OCI-LY7 (cell line): ENCODE data around the gene GFER. TPM values are rescaled to one million over a fixed set of nuclear protein-coding genes. Genes with fewer than 3 reads are reported as not detected.
"Not testable (repeated sequence)": the region's sequence is repeated elsewhere in the genome, so short reads cannot be mapped to it uniquely, and the experiment has no call there.

ENCODE experiments used
- BruUV-seq: library from RNA; stranded (reverse); fragments of 400-500 nt; replicated peaks from 2 replicates; lab custom pipeline; 2021; lab: Mats Ljungman, UMichigan
- CTCF ChIA-PET: fragments of 300-600 bp; sonication (Branson Sonifier 250); formaldehyde crosslinking; loops from one replicate; lab custom pipeline; 2022; ENCODE audit warnings: antibody characterized with exemption; ENCODE audit not compliant: unreplicated experiment; lab: Charles Lee
- POLR2A ChIA-PET: fragments of 300-600 bp; sonication (Branson Sonifier 250); formaldehyde crosslinking; loops from one replicate; lab custom pipeline; 2022; ENCODE audit warnings: antibody characterized with exemption; lab: Charles Lee
- DNase-seq: peaks from one replicate; pipeline ENCODE4 v3.0.0-alpha.2; 2015; ENCODE audit warnings: low spot score
- H2AFZ ChIP-seq: fragments of 200-600 bp; sonication (generic), shearing (Covaris generic); 2 replicates; pipeline ENCODE4 v1.6.1; 2014; ENCODE audit warnings: mild to moderate bottlenecking, antibody characterized with exemption, low read length, moderate library complexity
- H3K27ac ChIP-seq: fragments of 200-600 bp; sonication (generic); 2 replicates; pipeline ENCODE4 v1.5.1; 2014; ENCODE audit warnings: mixed run types, low read depth, mild to moderate bottlenecking, moderate library complexity, low read length, inconsistent platforms; ENCODE audit not compliant: poor library complexity, severe bottlenecking
- H3K36me3 ChIP-seq: fragments of 200-600 bp; sonication (generic); 2 replicates; pipeline ENCODE4 v1.6.1; 2014; ENCODE audit warnings: mild to moderate bottlenecking, antibody characterized with exemption, low read length, moderate library complexity, mixed read lengths; ENCODE audit not compliant: insufficient read depth
- H3K4me1 ChIP-seq: fragments of 200-600 bp; sonication (generic); 2 replicates; pipeline ENCODE4 v1.5.1; 2014; ENCODE audit warnings: mild to moderate bottlenecking, low read length; ENCODE audit not compliant: insufficient read depth, poor library complexity, severe bottlenecking
- H3K4me2 ChIP-seq: fragments of 200-600 bp; sonication (generic); 2 replicates; pipeline ENCODE4 v1.6.1; 2014; ENCODE audit warnings: mild to moderate bottlenecking, low read length
- H3K4me3 ChIP-seq: fragments of 200-600 bp; sonication (generic); 2 replicates; pipeline ENCODE4 v1.5.1; 2014; ENCODE audit warnings: mild to moderate bottlenecking, low read depth, low read length; ENCODE audit not compliant: poor library complexity, severe bottlenecking
- H3K79me2 ChIP-seq: fragments of 200-600 bp; sonication (generic); 2 replicates; pipeline ENCODE4 v1.6.1; 2016; ENCODE audit warnings: low read depth, mild to moderate bottlenecking, low read length, moderate library complexity, mixed read lengths; ENCODE audit not compliant: insufficient read depth
- H3K9me2 ChIP-seq: fragments of 200-600 bp; sonication (generic); 2 replicates; pipeline ENCODE4 v1.6.1; 2016; ENCODE audit warnings: mild to moderate bottlenecking, low read length, mixed read lengths; ENCODE audit not compliant: insufficient read depth
- H3K9me3 ChIP-seq: fragments of 200-600 bp; sonication (generic); 2 replicates; pipeline ENCODE4 v1.6.1; 2014; ENCODE audit warnings: mild to moderate bottlenecking, mixed run types, low read length, mixed read lengths
- H4K20me1 ChIP-seq: fragments of 200-600 bp; sonication (generic); 2 replicates; pipeline ENCODE4 v1.6.1; 2014; ENCODE audit warnings: mild to moderate bottlenecking, antibody characterized with exemption, low read length, moderate library complexity, mixed read lengths; ENCODE audit not compliant: insufficient read depth
- CTCF ChIP-seq: fragments of 200-600 bp; sonication (generic); conservative IDR thresholded peaks from 2 replicates; pipeline ENCODE4 v1.5.1; 2014; ENCODE audit warnings: mild to moderate bottlenecking, antibody characterized with exemption, low read length, moderate library complexity, mixed read lengths
- EZH2phosphoT487 ChIP-seq: fragments of 200-600 bp; sonication (generic); IDR thresholded peaks from 2 replicates; pipeline ENCODE4 v1.6.1; 2018; ENCODE audit warnings: low read depth, borderline replicate concordance, mild to moderate bottlenecking, mixed run types, antibody characterized with exemption, low read length, moderate library complexity, mixed read lengths
- intact Hi-C: fragments of 100-400 bp; cut with micrococcal nuclease; formaldehyde crosslinking; loops from one replicate; pipeline ENCODE4 v1.10.0; 2022; ENCODE audit not compliant: unreplicated experiment
- total RNA-seq, 2 experiments: library from RNA; depleted of rRNA in 1 of 2; stranded (reverse); fragments of >200 nt in 1 of 2; shearing (Covaris generic) in 1 of 2; gene quantifications; 2 replicates each; pipeline ENCODE4 v1.2.3, GENCODE V29; 2014 to 2022

Gene GFER
- total RNA-seq, 2 experiments from 2014 or later, result 32.3 to 40.2 TPM

GRCh38 chr16:1960665-1961630 lies 23.0 kb upstream of the GFER start:
- H3K9me2 ChIP-seq, result no peaks in the 10 kb centered on the region
- peak overlapping the region; percentile 96 for H3K4me2 ChIP-seq
- TSS peak; percentile 65 for BruUV-seq
- H3K4me1 ChIP-seq, result peaks cover 33% of the 10 kb centered on the region
- POLR2A ChIA-PET, result interaction anchor here (0.5 to 0.8 kb wide), 3 partner anchors 10 to 540 kb away, joined by 3 to 4 read pairs (median 3); no protein-coding TSS in a partner anchor
- H4K20me1 ChIP-seq, result peaks cover 14% of the 10 kb centered on the region
- CTCF ChIA-PET, result no interaction called here
- peak; percentile 27; the same call in 1 of the 2 replicates for TF ChIP-seq CTCF
- no peak for TF ChIP-seq EZH2phosphoT487
- H3K27ac ChIP-seq, result peak overlapping the region; percentile 80
- peaks cover 53% of the 10 kb centered on the region for H3K79me2 ChIP-seq
- H2AFZ ChIP-seq, result no peak overlapping the region
- intact Hi-C loops, result no loop called here
- peak overlapping the region; percentile 82 for H3K4me3 ChIP-seq
- no peaks in the 10 kb centered on the region for H3K9me3 ChIP-seq
- DNase-seq, result peak; percentile 69
- H3K36me3 ChIP-seq, result peaks cover 52% of the 10 kb centered on the region

GRCh38 chr16:1961651-1962067 lies 22.3 kb upstream of the GFER start:
- no peak overlapping the region for H2AFZ ChIP-seq
- peak overlapping the region; percentile 96 for H3K4me2 ChIP-seq
- H3K9me3 ChIP-seq, result no peaks in the 10 kb centered on the region
- H4K20me1 ChIP-seq, result peaks cover 14% of the 10 kb centered on the region
- H3K4me1 ChIP-seq, result peaks cover 37% of the 10 kb centered on the region
- peak overlapping the region; percentile 80 for H3K27ac ChIP-seq
- H3K79me2 ChIP-seq, result peaks cover 60% of the 10 kb centered on the region
- peak; percentile 59 for DNase-seq
- intact Hi-C loops, result no loop called here
- peak overlapping the region; percentile 82 for H3K4me3 ChIP-seq
- ChIA-PET POLR2A (no interaction called here), CTCF (no interaction called here)
- peaks cover 57% of the 10 kb centered on the region for H3K36me3 ChIP-seq
- no peaks in the 10 kb centered on the region for H3K9me2 ChIP-seq
- BruUV-seq, result no TSS peak
- TF ChIP-seq CTCF (no peak), EZH2phosphoT487 (no peak)

- Histone ChIP-seq H3K4me3 (peak overlapping the region; percentile 82), H3K27ac (peak overlapping the region; percentile 80), H3K36me3 (peaks cover 64% of the 10 kb centered on the region), H3K79me2 (peaks cover 60% of the 10 kb centered on the region), H3K4me1 (peaks cover 37% of the 10 kb centered on the region), H4K20me1 (peaks cover 14% of the 10 kb centered on the region), H3K4me2 (peak overlapping the region; percentile 96)
- H3K9me3 ChIP-seq, H3K9me2 ChIP-seq, CTCF ChIA-PET, POLR2A ChIA-PET, intact Hi-C loops, DNase-seq, H2AFZ ChIP-seq: not testable (repeated sequence)
- TSS peak; percentile 96 for BruUV-seq
Observed at GRCh38 chr16:1962161-1963153, 21.5 kb upstream of the GFER start.
